B cell (primary cell): ENCODE results near the gene HLA-DQA1. TPM values are rescaled to one million over a fixed set of nuclear protein-coding genes. Genes with fewer than 3 reads are reported as not detected.
"Not testable (repeated sequence)": the region's sequence is repeated elsewhere in the genome, so short reads cannot be mapped to it uniquely, and the experiment has no call there.

Source experiments
- ATAC-seq: fragments of 200-7000 bp; cut with Tn5 transposase; one replicate; pipeline ENCODE4 v1.10.0; 2021; ENCODE audit warnings: low read depth, mild to moderate bottlenecking, moderate number of reproducible peaks, moderate library complexity
- CTCF ChIA-PET: fragments of 350-600 bp; sonication (Branson Sonifier 250); formaldehyde crosslinking; loops from one replicate; lab custom pipeline; 2021; ENCODE audit warnings: antibody characterized with exemption, inconsistent platforms; lab: Charles Lee
- POLR2A ChIA-PET: fragments of 350-600 bp; sonication (Branson Sonifier 250); formaldehyde crosslinking; loops from one replicate; lab custom pipeline; 2021; ENCODE audit warnings: antibody characterized with exemption; lab: Charles Lee
- DNase-seq: peaks from one replicate; pipeline ENCODE4 v3.0.0; 2013
- H2AFZ ChIP-seq: 2 replicates; pipeline ENCODE4 v1.6.1; 2012; ENCODE audit warnings: mild to moderate bottlenecking, low read depth, low read length; ENCODE audit not compliant: insufficient read depth, poor library complexity, severe bottlenecking
- H3K27ac ChIP-seq, 2 donors: 1 replicate in 1 of 2; 2 replicates in 1 of 2; pipeline ENCODE4 v1.5.1; 2012 to 2013; ENCODE audit warnings: low read length in 2 of 2, mild to moderate bottlenecking in 2 of 2, moderate library complexity in 1 of 2
- H3K27me3 ChIP-seq, 4 experiments: fragments of 200-600 bp in 1 of 4; sonication (generic) in 1 of 4; replicated peaks in 1 of 4; 1 replicate in 2 of 4; 2 replicates in 2 of 4; pipeline versions ENCODE4 v1.6.1 to v1.7.0; 2013 to 2016; ENCODE audit warnings: low read length in 3 of 4, mild to moderate bottlenecking in 2 of 4, mixed read lengths in 1 of 4, moderate library complexity in 1 of 4; ENCODE audit not compliant: insufficient read depth in 4 of 4, control insufficient read depth in 3 of 4; ENCODE audit errors: control extremely low read depth in 1 of 4
- H3K36me3 ChIP-seq, 2 experiments: replicated peaks in 1 of 2; 1 replicate in 1 of 2; 2 replicates in 1 of 2; pipeline versions ENCODE4 v1.6.1 to v1.7.1; 2013; ENCODE audit warnings: low read length in 1 of 2; ENCODE audit not compliant: insufficient read depth in 2 of 2, control insufficient read depth in 1 of 2; ENCODE audit errors: control extremely low read depth in 1 of 2, extremely low read depth in 1 of 2
- H3K4me1 ChIP-seq, 2 donors: fragments of 200-600 bp in 1 of 2; sonication (generic) in 1 of 2; 1 replicate in 1 of 2; 2 replicates in 1 of 2; pipeline versions ENCODE4 v1.5.1 to v1.6.1; 2013 to 2017; ENCODE audit warnings: low read length in 2 of 2; ENCODE audit not compliant: control insufficient read depth in 2 of 2, insufficient read depth in 2 of 2
- H3K4me2 ChIP-seq: replicated peaks from 2 replicates; pipeline ENCODE3; 2012; ENCODE audit warnings: mild to moderate bottlenecking, low read depth, low read length; ENCODE audit not compliant: poor library complexity, severe bottlenecking
- H3K4me3 ChIP-seq, 5 experiments: fragments of 200-600 bp in 1 of 5; sonication (generic) in 1 of 5; 1 replicate in 3 of 5; 2 replicates in 2 of 5; pipeline versions ENCODE4 v1.5.1 to v1.7.0; 2011 to 2016; ENCODE audit warnings: low read length in 4 of 5, mild to moderate bottlenecking in 4 of 5, low read depth in 2 of 5, control low read depth in 1 of 5, moderate library complexity in 1 of 5; ENCODE audit not compliant: insufficient read depth in 1 of 5; ENCODE audit errors: control extremely low read depth in 1 of 5, extremely low read depth in 1 of 5
- H3K79me2 ChIP-seq: fragments of 200-600 bp; sonication (generic); one replicate; pipeline ENCODE4 v1.6.0; 2016; ENCODE audit warnings: low read length; ENCODE audit not compliant: control insufficient read depth, insufficient read depth
- H3K9ac ChIP-seq: fragments of 200-600 bp; sonication (generic); 2 replicates; pipeline ENCODE4 v1.6.1; 2017; ENCODE audit warnings: mild to moderate bottlenecking, low read length, moderate library complexity
- H3K9me3 ChIP-seq, 3 donors: one replicate each; pipeline versions ENCODE4 v1.6.1 to v1.7.1; 2013; ENCODE audit warnings: low read length in 2 of 3; ENCODE audit not compliant: control insufficient read depth in 2 of 3, insufficient read depth in 1 of 3; ENCODE audit errors: control extremely low read depth in 1 of 3
- H4K20me1 ChIP-seq: 2 replicates; pipeline ENCODE4 v1.6.0; 2012; ENCODE audit warnings: mild to moderate bottlenecking, low read length; ENCODE audit not compliant: insufficient read depth, control insufficient read depth, poor library complexity, severe bottlenecking
- H3K27ac Mint-ChIP-seq: one replicate; pipeline ENCODE4 v1.8.0; 2021; ENCODE audit warnings: mixed read lengths
- H3K27me3 Mint-ChIP-seq: one replicate; pipeline ENCODE4 v1.8.0; 2021; ENCODE audit warnings: mixed read lengths
- H3K4me1 Mint-ChIP-seq: one replicate; pipeline ENCODE4 v1.8.0; 2021; ENCODE audit warnings: mixed read lengths
- H3K4me3 Mint-ChIP-seq: one replicate; pipeline ENCODE4 v1.8.0; 2021; ENCODE audit warnings: mixed read lengths
- H3K9me3 Mint-ChIP-seq: one replicate; pipeline ENCODE4 v1.8.0; 2022; ENCODE audit warnings: mixed read lengths; ENCODE audit not compliant: insufficient read depth
- WGBS: methylation state at CpG from one replicate; pipeline ENCODE4 v1.1.5; 2013; ENCODE audit warnings: missing lambda C conversion rate; ENCODE audit not compliant: insufficient coverage; 5-methylcytosine and 5-hydroxymethylcytosine counted together
- intact Hi-C: fragments of 100-400 bp; cut with micrococcal nuclease; formaldehyde crosslinking; loops from one replicate; pipeline ENCODE4 v1.10.0; 2022
- polyA plus RNA-seq: library from polyadenylated mRNA; depleted of rRNA; stranded (reverse); fragments of >200 nt; gene quantifications from 2 replicates; pipeline ENCODE4 v1.2.3, GENCODE V29; 2012
- total RNA-seq, 2 donors: library from RNA; stranded (reverse); fragments of 120-200 nt in 1 of 2; gene quantifications; 1 replicate in 1 of 2; 2 replicates in 1 of 2; pipeline versions ENCODE4 v1.2.3 to v1.2.4, GENCODE V29; 2013 to 2022

The HLA-DQA1 gene
- total and polyA plus RNA-seq, 2 donors (not counting 1 experiment from before 2014, with no cell fraction given): 486 to 489 TPM

DNA sequence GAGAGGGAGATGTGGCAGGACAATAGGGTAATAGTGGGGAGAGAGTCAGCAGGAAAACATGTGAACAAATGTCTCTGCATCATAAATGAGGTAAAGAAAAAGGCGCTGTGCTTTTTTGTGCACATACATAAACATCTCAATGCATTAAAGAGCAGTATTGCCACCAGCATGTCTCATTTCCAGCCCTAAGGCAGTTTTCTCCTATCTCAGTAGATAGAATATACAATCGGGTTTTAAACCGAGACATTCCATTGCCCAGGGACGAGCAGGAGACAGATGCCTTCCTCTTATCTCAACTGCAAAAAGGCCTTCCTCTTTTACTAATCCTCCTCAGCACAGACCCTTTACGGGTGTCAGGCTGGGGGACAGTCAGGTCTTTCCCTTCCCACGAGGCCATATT lies 20.1 kb downstream of the HLA-DQA1 start:
- H3K27me3 Mint-ChIP-seq, POLR2A ChIA-PET, DNase-seq, H3K9me3 Mint-ChIP-seq, H3K4me3 Mint-ChIP-seq, H2AFZ ChIP-seq, H3K9me3 ChIP-seq, H3K4me3 ChIP-seq, CTCF ChIA-PET, H3K27ac ChIP-seq, H3K9ac ChIP-seq, H3K27ac Mint-ChIP-seq, intact Hi-C loops, H3K27me3 ChIP-seq, ATAC-seq, H3K4me2 ChIP-seq: not testable (repeated sequence)
- Histone ChIP-seq H3K79me2 (peaks cover 13% of the 10 kb centered on the region), H4K20me1 (peaks cover 16% of the 10 kb centered on the region), H3K4me1 (peaks cover 34 to 40% of the 10 kb centered on the region in 2 donors), H3K36me3 (peaks cover 0 to 29% of the 10 kb centered on the region in 2 experiments)
- H3K4me1 Mint-ChIP-seq: peaks cover 65% of the 10 kb centered on the region
- no CpG with 5 or more reads among the region's 6 CpGs for WGBS

DNA sequence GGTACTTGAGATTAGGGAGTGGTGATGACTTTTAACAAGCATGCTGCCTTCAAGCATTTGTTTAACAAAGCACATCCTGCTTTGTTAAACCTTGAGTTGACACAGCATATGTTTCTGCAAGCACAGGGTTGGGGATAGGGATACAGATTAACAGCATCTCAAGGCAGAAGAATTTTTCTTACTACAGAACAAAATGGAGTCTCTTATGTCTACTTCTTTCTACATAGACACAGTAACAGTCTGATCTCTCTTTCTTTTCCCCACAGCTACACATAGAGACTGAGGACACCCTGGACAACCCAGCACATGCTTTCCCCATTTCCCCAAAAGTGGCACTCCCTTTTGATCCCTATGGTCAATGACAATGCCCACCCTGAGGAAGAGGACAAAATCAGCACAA lies 20.6 kb downstream of the HLA-DQA1 start:
- H3K27me3 ChIP-seq, H2AFZ ChIP-seq, H3K4me3 ChIP-seq, H3K27me3 Mint-ChIP-seq, H3K27ac ChIP-seq, intact Hi-C loops, H3K9ac ChIP-seq, H3K9me3 Mint-ChIP-seq, DNase-seq, H3K4me2 ChIP-seq, ATAC-seq, H3K9me3 ChIP-seq: not testable (repeated sequence)
- Histone ChIP-seq H3K4me1 (peaks cover 34 to 42% of the 10 kb centered on the region in 2 donors), H4K20me1 (peaks cover 16% of the 10 kb centered on the region), H3K36me3 (peaks cover 0 to 31% of the 10 kb centered on the region in 2 experiments), H3K79me2 (peaks cover 13% of the 10 kb centered on the region)
- H3K27ac Mint-ChIP-seq: peak overlapping the region; percentile 100
- H3K4me1 Mint-ChIP-seq: peaks cover 65% of the 10 kb centered on the region
- ChIA-PET CTCF (interaction anchor here (1.2 kb wide), 1 partner anchor 9 kb away, joined by 3 read pairs; the partner anchor contains the start of gene HLA-DQB1), POLR2A (interaction anchor here (1.0 to 1.2 kb wide), 3 partner anchors 32 to 103 kb away, joined by 3 to 4 read pairs (median 4); no protein-coding TSS in a partner anchor)
- peak overlapping the region; percentile 49 for H3K4me3 Mint-ChIP-seq
